ENCODE results near the gene CAMSAP2.
A peak's percentile ranks its signal among the peaks of the same experiment; 100 is the strongest.
"Not testable (repeated sequence)": the region's sequence is repeated elsewhere in the genome, so short reads cannot be mapped to it uniquely, and the experiment has no call there.

The CAMSAP2 gene

GRCh38 chr1:200779326-200779725, 40.6 kb downstream of the CAMSAP2 start:
- TF ChIP-seq, protein P1, sequence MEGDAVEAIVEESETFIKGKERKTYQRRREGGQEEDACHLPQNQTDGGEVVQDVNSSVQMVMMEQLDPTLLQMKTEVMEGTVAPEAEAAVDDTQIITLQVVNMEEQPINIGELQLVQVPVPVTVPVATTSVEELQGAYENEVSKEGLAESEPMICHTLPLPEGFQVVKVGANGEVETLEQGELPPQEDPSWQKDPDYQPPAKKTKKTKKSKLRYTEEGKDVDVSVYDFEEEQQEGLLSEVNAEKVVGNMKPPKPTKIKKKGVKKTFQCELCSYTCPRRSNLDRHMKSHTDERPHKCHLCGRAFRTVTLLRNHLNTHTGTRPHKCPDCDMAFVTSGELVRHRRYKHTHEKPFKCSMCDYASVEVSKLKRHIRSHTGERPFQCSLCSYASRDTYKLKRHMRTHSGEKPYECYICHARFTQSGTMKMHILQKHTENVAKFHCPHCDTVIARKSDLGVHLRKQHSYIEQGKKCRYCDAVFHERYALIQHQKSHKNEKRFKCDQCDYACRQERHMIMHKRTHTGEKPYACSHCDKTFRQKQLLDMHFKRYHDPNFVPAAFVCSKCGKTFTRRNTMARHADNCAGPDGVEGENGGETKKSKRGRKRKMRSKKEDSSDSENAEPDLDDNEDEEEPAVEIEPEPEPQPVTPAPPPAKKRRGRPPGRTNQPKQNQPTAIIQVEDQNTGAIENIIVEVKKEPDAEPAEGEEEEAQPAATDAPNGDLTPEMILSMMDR (conservative IDR thresholded peaks at IDR 0.05; ENCODE audit: control insufficient read depth, insufficient read depth, low read depth, low read length): no peak
- no peak for DNase-seq (ENCODE audit: low read depth)
- no peak overlapping the region for H3K4me3 ChIP-seq (ENCODE audit: control insufficient read depth, low read depth, low read length)

- TF ChIP-seq, protein P1 (conservative IDR thresholded peaks at IDR 0.05; ENCODE audit: control insufficient read depth, insufficient read depth, low read depth, low read length): no peak
- no peak overlapping the region for H3K4me3 ChIP-seq (ENCODE audit: control insufficient read depth, low read depth, low read length)
- DNase-seq (ENCODE audit: low read depth): peak; percentile 20
Measured at GRCh38 chr1:200780545-200781369, 42.1 kb downstream of the CAMSAP2 start.

- no peak for DNase-seq (ENCODE audit: low read depth)
- H3K4me3 ChIP-seq (ENCODE audit: control insufficient read depth, low read depth, low read length): no peak overlapping the region
- TF ChIP-seq, protein P1 (conservative IDR thresholded peaks at IDR 0.05; ENCODE audit: control insufficient read depth, insufficient read depth, low read depth, low read length): no peak
Measured at GRCh38 chr1:200783926-200784325, 45.2 kb downstream of the CAMSAP2 start.

DNA sequence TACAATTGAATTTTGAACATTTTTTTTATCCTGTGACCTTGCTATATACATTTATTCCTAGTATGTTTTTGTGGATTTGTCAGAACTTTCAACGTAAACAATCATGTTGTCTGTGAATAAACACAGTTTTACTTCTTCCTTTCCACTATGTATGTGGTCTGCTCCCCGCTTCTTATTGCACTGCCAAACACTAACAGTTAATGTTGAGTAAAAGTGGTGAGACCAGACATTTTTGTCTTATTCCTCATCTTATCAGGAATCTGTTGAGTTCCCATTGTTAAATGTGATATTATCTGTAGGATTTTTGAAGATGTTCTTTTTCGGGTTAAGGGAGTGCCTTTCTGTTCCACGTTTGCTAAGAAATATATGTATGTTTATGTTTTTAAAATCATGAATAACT, 45.9 kb downstream of the CAMSAP2 start:
- DNase-seq (ENCODE audit: low read depth): no peak
- H3K4me3 ChIP-seq (ENCODE audit: control insufficient read depth, low read depth, low read length): no peak overlapping the region
- TF ChIP-seq, protein P1 (conservative IDR thresholded peaks at IDR 0.05; ENCODE audit: control insufficient read depth, insufficient read depth, low read depth, low read length): no peak

DNA sequence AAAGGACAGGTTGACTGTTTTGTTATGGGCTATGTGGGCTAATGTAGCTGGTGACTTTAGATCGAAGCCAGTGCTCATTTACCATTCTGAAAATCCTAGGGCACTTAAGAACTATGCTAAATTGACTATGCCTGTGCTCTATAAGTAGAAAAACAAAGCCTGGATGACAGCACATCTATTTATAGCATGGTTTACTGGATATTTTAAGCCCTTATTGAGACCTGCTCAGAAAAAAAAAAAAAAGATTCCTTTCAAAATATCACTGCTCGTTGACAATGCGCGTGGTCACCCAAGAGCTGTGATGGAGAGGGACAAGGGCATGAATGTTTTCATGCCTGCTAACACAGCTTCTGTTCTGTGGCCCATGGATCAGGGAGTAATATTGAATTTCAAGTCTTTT, 48.1 kb downstream of the CAMSAP2 start:
- no peak overlapping the region for H3K4me3 ChIP-seq (ENCODE audit: control insufficient read depth, low read depth, low read length)
- TF ChIP-seq, protein P1 (conservative IDR thresholded peaks at IDR 0.05; ENCODE audit: control insufficient read depth, insufficient read depth, low read depth, low read length): no peak
- no peak for DNase-seq (ENCODE audit: low read depth)

- TF ChIP-seq, protein P1 (conservative IDR thresholded peaks at IDR 0.05; ENCODE audit: control insufficient read depth, insufficient read depth, low read depth, low read length): no peak
- no peak for DNase-seq (ENCODE audit: low read depth)
- H3K4me3 ChIP-seq (ENCODE audit: control insufficient read depth, low read depth, low read length): no peak overlapping the region
Measured at GRCh38 chr1:200787896-200788387, 49.2 kb downstream of the CAMSAP2 start.

- DNase-seq (ENCODE audit: low read depth); H3K4me3 ChIP-seq (ENCODE audit: control insufficient read depth, low read depth, low read length): not testable (repeated sequence)
Measured at GRCh38 chr1:200791012-200791411, 52.3 kb downstream of the CAMSAP2 start.
